GM12891 (cell line): ENCODE results near the gene IL17F.

Source experiments
- DNase-seq: peaks from one replicate; pipeline ENCODE4 v3.0.0; 2011; ENCODE audit warnings: low spot score; ENCODE audit not compliant: insufficient read length
- FAIRE-seq: peaks from 2 replicates; lab custom pipeline; 2011; peaks lifted over from hg19 to GRCh38; lab: Jason Lieb, UNC
- PAX5 ChIP-seq: IDR thresholded peaks from 2 replicates; pipeline ENCODE4 v1.6.1; 2011; ENCODE audit warnings: low read length, moderate library complexity, mild to moderate bottlenecking; ENCODE audit not compliant: insufficient read depth, severe bottlenecking
- POLR2A ChIP-seq: IDR thresholded peaks from 2 replicates; pipeline ENCODE4 v1.6.1; 2011; ENCODE audit warnings: low read depth, low read length, control low read depth
- POLR2AphosphoS5 ChIP-seq: IDR thresholded peaks from 2 replicates; pipeline ENCODE4 v1.6.1; 2011; ENCODE audit warnings: low read depth, low read length, control low read depth
- POU2F2 ChIP-seq: IDR thresholded peaks from 2 replicates; pipeline ENCODE4 v1.6.1; 2011; ENCODE audit warnings: low read depth, mild to moderate bottlenecking, control low read depth, low read length, moderate library complexity
- SPI1 ChIP-seq: IDR thresholded peaks from 2 replicates; pipeline ENCODE4 v1.6.1; 2011; ENCODE audit warnings: low read depth, low read length, control low read depth
- TAF1 ChIP-seq: IDR thresholded peaks from 2 replicates; pipeline ENCODE4 v1.6.1; 2011; ENCODE audit warnings: low read depth, low read length, control low read depth

The IL17F gene

GRCh38 chr6:52253494-52253893 is 9.2 kb upstream of the IL17F start:
- FAIRE-seq: no peak
- no peak for DNase-seq
- no peak for TF ChIP-seq POU2F2
- TF ChIP-seq POLR2AphosphoS5: no peak
- no peak for TF ChIP-seq SPI1
- no peak for TF ChIP-seq TAF1
- no peak for TF ChIP-seq POLR2A
- no peak for TF ChIP-seq PAX5

DNA sequence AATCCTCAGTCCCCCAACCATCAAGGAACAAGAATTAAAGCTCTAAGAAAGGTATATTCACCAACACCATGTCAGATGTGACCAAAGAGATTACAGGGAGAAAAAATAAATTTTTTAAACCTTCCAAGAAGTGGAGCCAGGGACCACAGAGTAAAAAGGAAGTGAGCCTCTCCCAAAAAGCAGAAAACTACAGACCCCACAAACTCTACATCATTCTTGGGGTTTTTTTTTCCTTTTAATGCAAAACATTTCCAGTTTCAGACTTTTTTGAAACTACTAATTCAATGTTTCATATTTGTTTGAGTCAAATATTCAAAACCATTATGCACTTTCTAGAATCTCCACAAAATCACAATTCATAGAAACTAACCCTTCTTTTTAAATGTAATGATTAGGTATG is 6.8 kb upstream of the IL17F start:
- DNase-seq (no peak), FAIRE-seq (no peak)
- peak; percentile 74 for TF ChIP-seq SPI1
- TF ChIP-seq POLR2A: no peak
- TF ChIP-seq PAX5: no peak

DNA sequence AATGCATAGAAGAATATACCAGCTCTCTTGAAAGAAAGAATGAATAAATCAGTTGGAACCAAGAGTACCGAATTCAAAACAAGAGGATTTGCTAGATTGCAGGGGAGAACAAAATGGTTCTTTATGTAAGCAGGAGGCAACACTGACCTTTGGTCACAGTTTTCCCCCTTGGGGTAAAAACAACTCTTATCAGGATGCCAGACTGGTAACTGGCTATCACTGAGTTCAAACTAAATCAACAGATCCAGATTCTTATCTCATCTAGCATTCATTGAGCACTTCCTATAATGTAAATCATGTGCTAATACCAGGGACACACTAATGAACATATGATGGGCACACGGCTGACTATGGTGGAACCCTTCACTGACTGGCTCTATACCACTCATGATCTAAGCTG is 4.8 kb upstream of the IL17F start:
- FAIRE-seq (no peak), DNase-seq (no peak)
- no peak for TF ChIP-seq SPI1
- TF ChIP-seq POU2F2: no peak
- TF ChIP-seq PAX5: no peak
- no peak for TF ChIP-seq POLR2AphosphoS5
- no peak for TF ChIP-seq POLR2A
- TF ChIP-seq TAF1: no peak

GRCh38 chr6:52245425-52245824 is 1.1 kb upstream of the IL17F start:
- DNase-seq: no peak
- no peak for TF ChIP-seq POLR2A
- no peak for TF ChIP-seq TAF1
- no peak for TF ChIP-seq POU2F2
- no peak for TF ChIP-seq POLR2AphosphoS5
- TF ChIP-seq PAX5: no peak
- no peak for TF ChIP-seq SPI1
- FAIRE-seq: no peak

- TF ChIP-seq SPI1 (no peak), POLR2A (no peak), POLR2AphosphoS5 (no peak), POU2F2 (no peak), TAF1 (no peak), PAX5 (no peak)
- DNase-seq (no peak), FAIRE-seq (no peak)
Measured at GRCh38 chr6:52243282-52243893, 912 bp downstream of the IL17F start.

DNA sequence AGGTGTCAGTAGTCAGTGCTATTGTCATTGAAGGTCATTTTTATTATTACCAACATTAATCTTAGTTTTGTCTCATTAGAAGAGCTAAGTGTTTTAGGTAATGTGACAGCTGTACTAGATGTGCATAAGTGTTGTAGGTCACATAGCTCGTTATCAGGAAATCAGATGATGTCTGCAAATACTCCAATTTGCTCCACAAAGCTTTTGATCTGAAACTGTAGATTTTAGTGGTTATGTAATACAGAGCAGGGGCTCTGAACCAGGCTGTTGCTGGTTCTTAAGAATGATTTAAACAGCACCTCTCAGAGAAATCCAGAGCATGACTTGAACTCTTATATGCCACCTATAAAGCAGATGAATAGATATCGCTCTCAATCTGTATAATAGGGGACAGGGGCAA is 2.5 kb downstream of the IL17F start:
- DNase-seq: no peak
- FAIRE-seq: no peak
- no peak for TF ChIP-seq PAX5
- no peak for TF ChIP-seq SPI1
- TF ChIP-seq POLR2A: no peak
- TF ChIP-seq TAF1: no peak
- no peak for TF ChIP-seq POLR2AphosphoS5
- TF ChIP-seq POU2F2: no peak

DNA sequence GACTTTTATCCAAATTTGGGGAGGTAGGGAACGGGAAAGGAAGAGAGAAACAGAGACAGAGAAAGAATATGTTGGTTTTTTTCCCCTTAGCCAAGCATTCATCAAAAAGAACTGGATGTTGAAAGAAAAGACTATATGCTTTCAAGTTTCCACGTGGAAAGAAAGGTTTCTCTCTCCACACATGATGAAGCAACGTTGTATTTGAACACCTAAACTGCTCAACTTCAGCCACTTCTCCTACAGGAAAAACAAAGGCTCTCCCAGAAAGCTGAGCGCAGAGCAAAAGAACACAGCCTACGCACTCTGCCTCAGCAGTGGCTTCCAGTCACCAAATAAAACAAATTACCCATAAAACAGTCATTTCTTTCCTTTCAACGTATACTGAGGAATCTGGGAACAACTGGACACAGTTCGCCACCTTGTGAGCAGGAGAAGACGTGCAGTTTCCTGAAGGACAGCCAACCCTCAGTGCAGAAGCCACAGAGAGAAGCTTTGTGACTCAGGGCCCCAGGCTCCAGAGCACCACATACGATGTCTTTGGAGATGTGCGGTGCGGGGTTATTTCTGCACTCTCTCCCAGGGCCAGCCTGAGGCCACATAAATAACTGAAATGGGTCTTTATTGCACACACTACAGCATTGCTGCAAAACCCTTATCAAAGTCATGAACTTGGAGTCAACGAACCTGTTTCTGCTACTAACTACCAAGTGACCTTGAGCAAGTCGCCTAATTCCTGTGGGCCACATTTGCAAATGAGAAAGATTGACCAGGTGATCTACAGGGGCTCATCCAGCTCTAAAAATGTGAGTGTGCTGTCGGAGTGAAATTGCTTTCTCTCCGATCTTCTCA is 10.1 kb downstream of the IL17F start:
- TF ChIP-seq SPI1 (no peak), PAX5 (no peak), POLR2AphosphoS5 (no peak), POLR2A (no peak), TAF1 (no peak), POU2F2 (no peak)
- DNase-seq (no peak), FAIRE-seq (peak; percentile 91)

DNA sequence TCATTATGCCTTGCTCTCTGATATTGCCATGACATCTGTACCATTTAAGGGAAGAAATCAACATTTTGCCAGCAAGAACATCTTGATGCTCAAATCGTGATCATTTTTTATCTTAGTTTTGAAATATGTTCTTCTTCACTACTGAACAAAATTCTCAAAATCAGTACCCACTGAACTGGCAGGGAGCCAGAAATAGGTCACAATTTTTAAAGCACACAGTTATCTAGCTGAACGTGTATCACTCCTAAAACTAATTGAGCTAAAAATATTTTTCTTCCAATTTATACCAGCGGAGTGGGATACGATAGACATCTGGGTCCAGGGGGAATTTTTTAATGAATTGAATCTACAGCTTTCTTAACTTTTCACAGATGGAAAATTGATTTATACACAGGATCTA is 11.3 kb downstream of the IL17F start:
- DNase-seq: no peak
- TF ChIP-seq SPI1 (no peak), POLR2A (no peak), POU2F2 (no peak), POLR2AphosphoS5 (no peak), TAF1 (no peak), PAX5 (no peak)
- no peak for FAIRE-seq

- DNase-seq: no peak
- no peak for TF ChIP-seq SPI1
- TF ChIP-seq POLR2A: no peak
- TF ChIP-seq PAX5: no peak
- TF ChIP-seq POLR2AphosphoS5: no peak
- TF ChIP-seq TAF1: no peak
- TF ChIP-seq POU2F2: no peak
- FAIRE-seq: no peak
Measured at GRCh38 chr6:52231406-52232127, 12.7 kb downstream of the IL17F start.
